Smooth muscle cell (in vitro differentiated cells): ENCODE data around the gene DPM1. TPM values are rescaled to one million over a fixed set of nuclear protein-coding genes. Genes with fewer than 3 reads are reported as not detected.

Source experiments
- DNase-seq: peaks from one replicate; lab custom pipeline; 2025; ENCODE audit not compliant: unreplicated experiment; lab: John Stamatoyannopoulos, UW
- H2AFZ ChIP-seq: fragments of 200-600 bp; sonication (generic); 2 replicates; pipeline ENCODE4 v1.6.0; 2016; ENCODE audit warnings: antibody characterized with exemption, low read depth, mild to moderate bottlenecking
- H3F3A ChIP-seq: fragments of 200-600 bp; sonication (generic); 2 replicates; pipeline ENCODE4 v1.6.0; 2017; ENCODE audit warnings: antibody characterized with exemption, low read depth
- H3K27ac ChIP-seq: fragments of 200-600 bp; sonication (generic); 2 replicates; pipeline ENCODE4 v1.5.1; 2016; ENCODE audit warnings: low read depth, mild to moderate bottlenecking
- H3K27me3 ChIP-seq: fragments of 200-600 bp; sonication (generic); 2 replicates; pipeline ENCODE4 v1.6.1; 2016; ENCODE audit warnings: low read depth, mild to moderate bottlenecking
- H3K36me3 ChIP-seq: fragments of 200-600 bp; sonication (generic); 2 replicates; pipeline ENCODE4 v1.5.1; 2016; ENCODE audit warnings: low read depth
- H3K4me1 ChIP-seq: fragments of 200-600 bp; sonication (generic); 2 replicates; pipeline ENCODE4 v1.5.1; 2016; ENCODE audit warnings: low read depth
- H3K4me2 ChIP-seq: fragments of 200-600 bp; sonication (generic); 2 replicates; pipeline ENCODE4 v1.6.0; 2016; ENCODE audit warnings: mild to moderate bottlenecking
- H3K4me3 ChIP-seq: fragments of 200-600 bp; sonication (generic); 2 replicates; pipeline ENCODE4 v1.5.1; 2016; ENCODE audit warnings: mild to moderate bottlenecking
- H3K79me2 ChIP-seq: fragments of 200-600 bp; sonication (generic); 2 replicates; pipeline ENCODE4 v1.6.0; 2016; ENCODE audit warnings: low read depth, mild to moderate bottlenecking
- H3K9ac ChIP-seq: fragments of 200-600 bp; sonication (generic); 2 replicates; pipeline ENCODE4 v1.6.0; 2016; ENCODE audit warnings: low read depth
- H3K9me3 ChIP-seq: fragments of 200-600 bp; sonication (generic); replicated peaks from 2 replicates; pipeline ENCODE4 v1.5.1; 2016; ENCODE audit warnings: low read depth
- H4K20me1 ChIP-seq: fragments of 200-600 bp; sonication (generic); 2 replicates; pipeline ENCODE4 v1.6.0; 2016; ENCODE audit warnings: low read depth
- CTCF ChIP-seq: fragments of 200-600 bp; sonication (generic); IDR thresholded peaks from 2 replicates; pipeline ENCODE4 v1.5.1; 2017; ENCODE audit warnings: borderline replicate concordance, mild to moderate bottlenecking, antibody characterized with exemption; ENCODE audit not compliant: insufficient read depth, poor library complexity, severe bottlenecking
- WGBS: methylation state at CpG from one replicate; pipeline ENCODE4 v1.1.7; 2016; ENCODE audit warnings: low lambda C conversion rate; 5-methylcytosine and 5-hydroxymethylcytosine counted together
- polyA plus RNA-seq: library from polyadenylated mRNA; unstranded; fragments of >200 nt; fragmentation: Nextera tagmentation; extraction: Ambion mirVana; gene quantifications from 2 replicates; pipeline ENCODE4 v1.2.1, GENCODE V29; 2016
- total RNA-seq: library from RNA; depleted of rRNA; stranded (reverse); fragments of >200 nt; gene quantifications from 2 replicates; pipeline ENCODE4 v1.2.3, GENCODE V29; 2014

DPM1 gene
- total and polyA plus RNA-seq, 2 experiments from 2014 or later: 89.1 to 141 TPM

DNA sequence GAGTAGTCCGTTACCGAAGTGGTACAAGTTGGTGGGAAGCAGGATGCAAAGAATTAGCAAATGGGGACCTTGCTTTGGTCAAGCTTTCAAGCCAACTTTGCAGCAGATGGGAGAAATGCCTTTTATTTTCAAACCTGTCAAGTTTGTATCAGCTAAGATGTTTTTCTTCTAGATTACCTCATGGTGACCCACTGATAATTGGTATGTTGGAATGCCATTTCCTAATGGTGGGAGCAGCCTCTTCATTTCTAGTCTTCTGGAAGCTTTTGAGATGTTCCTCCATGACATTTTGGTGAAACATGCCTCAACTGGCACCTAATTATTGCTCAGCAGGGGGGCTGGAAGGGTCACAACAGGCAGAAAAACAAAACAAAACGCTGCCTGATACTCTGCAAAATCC lies 70.8 kb downstream of the DPM1 start:
- peaks cover 58% of the 10 kb centered on the region for H4K20me1 ChIP-seq
- WGBS: 92% methylated on average over 3 of the region's 3 CpGs
- no peaks in the 10 kb centered on the region for H3K9me3 ChIP-seq
- H3K27me3 ChIP-seq: no peaks in the 10 kb centered on the region
- no peak overlapping the region for H3K9ac ChIP-seq
- peaks cover 13% of the 10 kb centered on the region for H3K36me3 ChIP-seq
- H3F3A ChIP-seq: peaks cover 7% of the 10 kb centered on the region
- no peak overlapping the region for H3K4me2 ChIP-seq
- no peak for DNase-seq
- H2AFZ ChIP-seq: no peak overlapping the region
- H3K27ac ChIP-seq: no peak overlapping the region
- H3K79me2 ChIP-seq: peaks cover 13% of the 10 kb centered on the region
- no peak overlapping the region for H3K4me3 ChIP-seq
- TF ChIP-seq CTCF: no peak
- no peaks in the 10 kb centered on the region for H3K4me1 ChIP-seq

- no peaks in the 10 kb centered on the region for H3K9me3 ChIP-seq
- H3K27me3 ChIP-seq: no peaks in the 10 kb centered on the region
- TF ChIP-seq CTCF: no peak
- H3K4me3 ChIP-seq: no peak overlapping the region
- H3F3A ChIP-seq: peaks cover 7% of the 10 kb centered on the region
- no peak for DNase-seq
- H2AFZ ChIP-seq: no peak overlapping the region
- H3K4me1 ChIP-seq: no peaks in the 10 kb centered on the region
- no peak overlapping the region for H3K27ac ChIP-seq
- peaks cover 12% of the 10 kb centered on the region for H3K79me2 ChIP-seq
- no peak overlapping the region for H3K4me2 ChIP-seq
- peaks cover 45% of the 10 kb centered on the region for H4K20me1 ChIP-seq
- H3K9ac ChIP-seq: no peak overlapping the region
- peaks cover 11% of the 10 kb centered on the region for H3K36me3 ChIP-seq
- 95% methylated on average over 12 of the region's 12 CpGs for WGBS
Measured at GRCh38 chr20:50886184-50886790, 72.0 kb downstream of the DPM1 start.

- H4K20me1 ChIP-seq: peaks cover 41% of the 10 kb centered on the region
- no peak overlapping the region for H3K27ac ChIP-seq
- DNase-seq: no peak
- no peaks in the 10 kb centered on the region for H3K9me3 ChIP-seq
- H2AFZ ChIP-seq: no peak overlapping the region
- no peak for TF ChIP-seq CTCF
- peaks cover 10% of the 10 kb centered on the region for H3K36me3 ChIP-seq
- H3K4me2 ChIP-seq: no peak overlapping the region
- H3K9ac ChIP-seq: no peak overlapping the region
- H3K27me3 ChIP-seq: no peaks in the 10 kb centered on the region
- H3K4me3 ChIP-seq: no peak overlapping the region
- peaks cover 7% of the 10 kb centered on the region for H3F3A ChIP-seq
- H3K79me2 ChIP-seq: peaks cover 7% of the 10 kb centered on the region
- H3K4me1 ChIP-seq: no peaks in the 10 kb centered on the region
- WGBS: 95% methylated on average over 5 of the region's 5 CpGs
Measured at GRCh38 chr20:50885781-50886180, 72.6 kb downstream of the DPM1 start.

DNA sequence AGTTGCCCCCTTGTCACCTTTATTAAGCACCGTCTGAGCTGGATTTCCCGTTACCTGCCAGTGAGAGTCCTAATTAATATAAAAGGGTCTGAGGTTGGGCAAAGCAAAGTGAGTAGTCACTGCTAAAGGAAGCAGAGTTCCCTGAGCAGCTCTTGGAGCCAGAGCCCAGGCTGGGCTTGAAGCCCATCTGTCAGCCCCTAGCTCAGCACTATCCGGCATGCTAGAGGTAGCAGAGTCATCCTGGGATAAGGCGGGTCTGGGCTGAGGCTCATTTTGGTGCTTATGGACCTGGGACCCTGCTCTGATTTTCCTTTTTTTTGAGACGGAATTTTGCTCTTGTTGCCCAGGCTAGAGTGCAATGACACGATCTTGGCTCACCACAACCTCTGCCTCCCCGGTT lies 73.3 kb downstream of the DPM1 start:
- Histone ChIP-seq H3K27ac (no peak overlapping the region), H2AFZ (no peak overlapping the region), H3K9ac (no peak overlapping the region), H4K20me1 (peaks cover 35% of the 10 kb centered on the region), H3K9me3 (no peaks in the 10 kb centered on the region), H3K36me3 (peaks cover 3% of the 10 kb centered on the region), H3F3A (peaks cover 3% of the 10 kb centered on the region), H3K27me3 (no peaks in the 10 kb centered on the region), H3K4me3 (no peak overlapping the region), H3K4me1 (no peaks in the 10 kb centered on the region), H3K79me2 (no peaks in the 10 kb centered on the region), H3K4me2 (no peak overlapping the region)
- no peak for TF ChIP-seq CTCF
- WGBS: 97% methylated on average over 7 of the region's 7 CpGs
- DNase-seq: no peak
